HG02642 (cell line): ENCODE results near the gene AMBRA1.

Source experiments
- ATAC-seq: cut with Tn5 transposase; IDR thresholded peaks from one replicate; pipeline ENCODE4 v1.9.1; 2021; ENCODE audit warnings: mild to moderate bottlenecking; ENCODE audit not compliant: unreplicated experiment, poor library complexity

The AMBRA1 gene

GRCh38 chr11:46362156-46363030 is 231.4 kb downstream of the AMBRA1 start:
- no peak for ATAC-seq

GRCh38 chr11:46361283-46362155 is 232.3 kb downstream of the AMBRA1 start:
- ATAC-seq = peak; percentile 89

GRCh38 chr11:46360878-46361277 is 232.9 kb downstream of the AMBRA1 start:
- ATAC-seq = peak; percentile 9

- ATAC-seq = no peak
These were observed 233.9 kb downstream of the AMBRA1 start for GRCh38 chr11:46359953-46360352.

GRCh38 chr11:46357483-46357936 is 236.3 kb downstream of the AMBRA1 start:
- no peak for ATAC-seq

- no peak for ATAC-seq
These were observed 236.8 kb downstream of the AMBRA1 start for GRCh38 chr11:46356924-46357482.

- no peak for ATAC-seq
These were observed 240.1 kb downstream of the AMBRA1 start for GRCh38 chr11:46353698-46354097.

GRCh38 chr11:46352063-46352841 is 241.6 kb downstream of the AMBRA1 start:
- no peak for ATAC-seq

- ATAC-seq = no peak
These were observed 242.2 kb downstream of the AMBRA1 start for GRCh38 chr11:46351606-46352005.

GRCh38 chr11:46351148-46351547 is 242.7 kb downstream of the AMBRA1 start:
- ATAC-seq = no peak

- ATAC-seq = no peak
These were observed 243.1 kb downstream of the AMBRA1 start for GRCh38 chr11:46350695-46351094.

GRCh38 chr11:46348566-46349401 is 245.0 kb downstream of the AMBRA1 start:
- ATAC-seq = no peak

- peak; percentile 10 for ATAC-seq
These were observed 246.0 kb downstream of the AMBRA1 start for GRCh38 chr11:46347637-46348311.

- peak; percentile 72 for ATAC-seq
These were observed 246.8 kb downstream of the AMBRA1 start, which contains the start of gene DGKZ for GRCh38 chr11:46346886-46347636. Gene DGKZ (plus strand): TSS chr11:46347463. CDS start chr11:46347660, 197 bp downstream.
